HCT116 (cell line): Measurements from ENCODE around the gene PHACTR1. TPM values are rescaled to one million over a fixed set of nuclear protein-coding genes. Genes with fewer than 3 reads are reported as not detected.

Experiments
- ATAC-seq: fragments of 200-7000 bp; cut with Tn5 transposase; 2 replicates; pipeline ENCODE4 v1.9.1; 2020; ENCODE audit warnings: mild to moderate bottlenecking, moderate library complexity
- BruUV-seq: library from RNA; stranded (reverse); fragments of 400-500 nt; replicated peaks from 2 replicates; lab custom pipeline; 2021; lab: Mats Ljungman, UMichigan
- CTCF ChIA-PET: fragments of 300-600 bp; sonication (Branson Sonifier 250); formaldehyde crosslinking; loops from one replicate; lab custom pipeline; 2021; ENCODE audit warnings: antibody characterized with exemption; lab: Charles Lee
- POLR2A ChIA-PET: fragments of 300-600, 350-600 bp; sonication (Branson Sonifier 250); formaldehyde crosslinking; loops from one replicate; lab custom pipeline; 2021; ENCODE audit warnings: antibody characterized with exemption; lab: Charles Lee
- RAD21 ChIA-PET, 2 experiments: fragments of 300-600 bp; sonication (Branson Sonifier 250); formaldehyde crosslinking; loops; one replicate each; lab custom pipeline; 2023; ENCODE audit warnings: low total read pairs in 2 of 2; ENCODE audit not compliant: uncharacterized antibody in 2 of 2, unreplicated experiment in 2 of 2, low non-redundant PET in 1 of 2; lab: Charles Lee
- DNase-seq: peaks from one replicate; pipeline ENCODE4 v3.0.0-alpha.2; 2010; ENCODE audit warnings: low read depth, low spot score
- H2AFZ ChIP-seq: fragments of 200-600 bp; shearing (Covaris generic), sonication (generic); 2 replicates; pipeline ENCODE4 v1.6.1; 2017; ENCODE audit warnings: low read depth, mixed run types, mixed read lengths, antibody characterized with exemption, low read length; ENCODE audit not compliant: poor library complexity, severe bottlenecking
- H3K27ac ChIP-seq: 2 replicates; pipeline ENCODE4 v1.5.1; 2012; ENCODE audit warnings: low read depth, low read length
- H3K27me3 ChIP-seq: fragments of 200-600 bp; sonication (generic); 2 replicates; pipeline ENCODE4 v1.6.1; 2016; ENCODE audit warnings: mixed run types, low read length, mixed read lengths; ENCODE audit not compliant: insufficient read depth
- H3K36me3 ChIP-seq, 2 experiments: fragments of 200-500 bp in 1 of 2; fragments of 200-600 bp in 1 of 2; sonication (Bioruptor generic) in 1 of 2; sonication (generic) in 1 of 2; 2 replicates each; pipeline versions ENCODE4 v1.5.1 to v1.6.1; 2014 to 2016; ENCODE audit warnings: low read length in 2 of 2, inconsistent platforms in 1 of 2, mixed read lengths in 1 of 2, mixed run types in 1 of 2; ENCODE audit not compliant: insufficient read depth in 2 of 2, control insufficient read depth in 1 of 2
- H3K4me1 ChIP-seq, 2 experiments: fragments of 200-600 bp in 1 of 2; sonication (generic) in 1 of 2; 2 replicates each; pipeline versions ENCODE4 v1.5.1 to v1.6.1; 2012 to 2017; ENCODE audit warnings: low read length in 2 of 2, inconsistent platforms in 1 of 2, mild to moderate bottlenecking in 1 of 2, mixed read lengths in 1 of 2, mixed run types in 1 of 2, moderate library complexity in 1 of 2; ENCODE audit not compliant: insufficient read depth in 2 of 2, control insufficient read depth in 1 of 2
- H3K4me2 ChIP-seq: fragments of 200-600 bp; sonication (generic); 2 replicates; pipeline ENCODE4 v1.6.1; 2017; ENCODE audit warnings: mixed run types, low read length, mixed read lengths
- H3K4me3 ChIP-seq, 2 experiments: fragments of 200-600 bp in 1 of 2; sonication (generic) in 1 of 2; replicated peaks in 1 of 2; 2 replicates each; pipeline ENCODE4 v1.5.1; 2011 to 2016; ENCODE audit warnings: low read length in 2 of 2, control low read depth in 1 of 2, low read depth in 1 of 2, mild to moderate bottlenecking in 1 of 2, mixed read lengths in 1 of 2, mixed run types in 1 of 2
- H3K79me2 ChIP-seq: fragments of 200-600 bp; sonication (generic); 2 replicates; pipeline ENCODE4 v1.6.1; 2017; ENCODE audit warnings: mild to moderate bottlenecking, mixed run types, low read length, moderate library complexity, mixed read lengths; ENCODE audit not compliant: insufficient read depth
- H3K9ac ChIP-seq: fragments of 200-600 bp; sonication (generic); 2 replicates; pipeline ENCODE4 v1.6.1; 2016; ENCODE audit warnings: low read length, mixed read lengths
- H3K9me2 ChIP-seq: fragments of 200-600 bp; sonication (generic), shearing (Covaris generic); 2 replicates; pipeline ENCODE4 v1.6.1; 2017; ENCODE audit warnings: mixed run types, mild to moderate bottlenecking, moderate library complexity; ENCODE audit not compliant: insufficient read depth
- H3K9me3 ChIP-seq, 2 experiments: fragments of 200-500 bp in 1 of 2; fragments of 200-600 bp in 1 of 2; sonication (Bioruptor generic) in 1 of 2; sonication (generic) in 1 of 2; 2 replicates each; pipeline ENCODE4 v1.6.1; 2014 to 2017; ENCODE audit warnings: low read length in 2 of 2, mixed read lengths in 2 of 2, inconsistent platforms in 1 of 2, low read depth in 1 of 2, mild to moderate bottlenecking in 1 of 2, mixed run types in 1 of 2, moderate library complexity in 1 of 2; ENCODE audit not compliant: control insufficient read depth in 1 of 2, insufficient read depth in 1 of 2
- H4K20me1 ChIP-seq: fragments of 200-600 bp; sonication (generic), shearing (Covaris generic); 2 replicates; pipeline ENCODE4 v1.6.1; 2017; ENCODE audit warnings: mixed run types, mild to moderate bottlenecking, moderate library complexity; ENCODE audit not compliant: insufficient read depth
- CBX3 ChIP-seq: IDR thresholded peaks from 2 replicates; pipeline ENCODE4 v1.6.1; 2012; ENCODE audit warnings: low read depth
- EGR1 ChIP-seq: IDR thresholded peaks from 2 replicates; pipeline ENCODE4 v1.6.1; 2012; ENCODE audit warnings: low read depth
- EZH2 ChIP-seq: fragments of 200-600 bp; sonication (generic); IDR thresholded peaks from 2 replicates; pipeline ENCODE4 v1.6.1; 2017; ENCODE audit warnings: antibody characterized with exemption, mixed run types
- FOSL1 ChIP-seq: IDR thresholded peaks from 2 replicates; pipeline ENCODE4 v1.6.1; 2012; ENCODE audit warnings: low read depth
- JUND ChIP-seq: IDR thresholded peaks from 2 replicates; pipeline ENCODE4 v1.6.1; 2012
- POLR2AphosphoS5 ChIP-seq: IDR thresholded peaks from 2 replicates; pipeline ENCODE4 v1.6.1; 2011; ENCODE audit warnings: mild to moderate bottlenecking, low read depth, low read length, moderate library complexity
- RAD21 ChIP-seq: IDR thresholded peaks from 2 replicates; pipeline ENCODE4 v1.6.1; 2012; ENCODE audit warnings: low read depth, mild to moderate bottlenecking
- SIN3A ChIP-seq: IDR thresholded peaks from 2 replicates; pipeline ENCODE4 v1.6.1; 2012; ENCODE audit warnings: low read depth
- SRF ChIP-seq: IDR thresholded peaks from 2 replicates; pipeline ENCODE4 v1.6.1; 2012; ENCODE audit warnings: low read depth
- TCF7L2 ChIP-seq: IDR thresholded peaks from 2 replicates; pipeline ENCODE4 v1.7.0; 2011; ENCODE audit warnings: borderline replicate concordance, inconsistent platforms; ENCODE audit not compliant: insufficient read depth, insufficient read length; ENCODE audit errors: extremely low read depth
- YY1 ChIP-seq: IDR thresholded peaks from 2 replicates; pipeline ENCODE4 v1.6.1; 2011; ENCODE audit warnings: low read length, low read depth, moderate library complexity, mild to moderate bottlenecking; ENCODE audit not compliant: insufficient replicate concordance; ENCODE audit errors: extremely low read depth
- ZFX ChIP-seq: fragments of 450-650 bp; IDR thresholded peaks from 2 replicates; pipeline ENCODE4 v1.6.1; 2017
- ZNF274 ChIP-seq: fragments of 200-500 bp; sonication (Bioruptor generic); IDR thresholded peaks from 2 replicates; pipeline ENCODE4 v1.6.1; 2014; ENCODE audit warnings: mild to moderate bottlenecking, low read depth, low read length, inconsistent platforms
- intact Hi-C: fragments of 100-400 bp; cut with micrococcal nuclease; formaldehyde crosslinking; loops from 2 replicates; pipeline ENCODE4 v1.10.0; 2022
- total RNA-seq: library from RNA; stranded (reverse); gene quantifications from one replicate; pipeline ENCODE4 v1.2.1, GENCODE V29; 2021; ENCODE audit not compliant: unreplicated experiment
- TF ChIP-seq, protein P1 (sequence below): IDR thresholded peaks from 2 replicates; pipeline ENCODE4 v1.6.1; 2012
- TF ChIP-seq, protein P2 (sequence below): IDR thresholded peaks from 2 replicates; pipeline ENCODE4 v1.6.1; 2011; ENCODE audit warnings: mild to moderate bottlenecking, low read length, moderate library complexity; ENCODE audit not compliant: insufficient replicate concordance; ENCODE audit errors: extremely low read depth
- TF ChIP-seq, protein P3 (sequence below): IDR thresholded peaks from 2 replicates; pipeline ENCODE4 v1.6.1; 2012

Gene PHACTR1
- total RNA-seq, 1 experiment from 2014 or later: 0.17 TPM

DNA sequence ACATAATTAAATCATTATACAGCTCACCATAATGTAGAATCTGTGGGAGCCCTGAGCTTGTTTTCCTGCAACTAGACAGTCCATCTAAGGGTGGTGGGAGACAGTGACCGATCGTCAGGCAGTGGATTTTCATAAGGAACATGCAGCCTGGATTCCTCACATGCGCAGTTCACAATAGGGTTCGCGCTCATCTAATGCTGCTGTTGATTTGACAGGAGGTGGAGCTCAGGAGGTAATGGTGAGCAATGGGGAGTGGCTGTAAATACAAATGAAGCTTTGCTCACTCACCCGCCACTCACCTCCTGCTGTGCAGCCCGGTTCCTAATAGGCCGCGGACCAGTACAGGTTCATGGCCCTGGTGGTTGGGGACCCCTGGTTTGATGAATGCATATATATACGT, 470.3 kb downstream of the PHACTR1 start:
- H3K27ac ChIP-seq: no peak overlapping the region
- H3K79me2 ChIP-seq: no peaks in the 10 kb centered on the region
- ChIA-PET POLR2A (no interaction called here), RAD21 (no interaction called here), CTCF (no interaction called here)
- no peaks in the 10 kb centered on the region for H3K4me1 ChIP-seq
- H3K36me3 ChIP-seq: no peaks in the 10 kb centered on the region
- no peak overlapping the region for H3K4me3 ChIP-seq
- no TSS peak for BruUV-seq
- no peak overlapping the region for H3K4me2 ChIP-seq
- H3K9ac ChIP-seq: no peak overlapping the region
- no peaks in the 10 kb centered on the region for H3K9me2 ChIP-seq
- intact Hi-C loops: no loop called here
- no peaks in the 10 kb centered on the region for H3K9me3 ChIP-seq
- no peak for TF ChIP-seq YY1
- TF ChIP-seq, protein P1, sequence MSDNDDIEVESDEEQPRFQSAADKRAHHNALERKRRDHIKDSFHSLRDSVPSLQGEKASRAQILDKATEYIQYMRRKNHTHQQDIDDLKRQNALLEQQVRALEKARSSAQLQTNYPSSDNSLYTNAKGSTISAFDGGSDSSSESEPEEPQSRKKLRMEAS: no peak
- TF ChIP-seq, protein P2, sequence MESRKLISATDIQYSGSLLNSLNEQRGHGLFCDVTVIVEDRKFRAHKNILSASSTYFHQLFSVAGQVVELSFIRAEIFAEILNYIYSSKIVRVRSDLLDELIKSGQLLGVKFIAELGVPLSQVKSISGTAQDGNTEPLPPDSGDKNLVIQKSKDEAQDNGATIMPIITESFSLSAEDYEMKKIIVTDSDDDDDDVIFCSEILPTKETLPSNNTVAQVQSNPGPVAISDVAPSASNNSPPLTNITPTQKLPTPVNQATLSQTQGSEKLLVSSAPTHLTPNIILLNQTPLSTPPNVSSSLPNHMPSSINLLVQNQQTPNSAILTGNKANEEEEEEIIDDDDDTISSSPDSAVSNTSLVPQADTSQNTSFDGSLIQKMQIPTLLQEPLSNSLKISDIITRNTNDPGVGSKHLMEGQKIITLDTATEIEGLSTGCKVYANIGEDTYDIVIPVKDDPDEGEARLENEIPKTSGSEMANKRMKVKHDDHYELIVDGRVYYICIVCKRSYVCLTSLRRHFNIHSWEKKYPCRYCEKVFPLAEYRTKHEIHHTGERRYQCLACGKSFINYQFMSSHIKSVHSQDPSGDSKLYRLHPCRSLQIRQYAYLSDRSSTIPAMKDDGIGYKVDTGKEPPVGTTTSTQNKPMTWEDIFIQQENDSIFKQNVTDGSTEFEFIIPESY: no peak
- no peak for ATAC-seq
- no peak overlapping the region for H2AFZ ChIP-seq
- no peak for DNase-seq
- H4K20me1 ChIP-seq: no peaks in the 10 kb centered on the region
- H3K27me3 ChIP-seq: peaks cover 63% of the 10 kb centered on the region

DNA sequence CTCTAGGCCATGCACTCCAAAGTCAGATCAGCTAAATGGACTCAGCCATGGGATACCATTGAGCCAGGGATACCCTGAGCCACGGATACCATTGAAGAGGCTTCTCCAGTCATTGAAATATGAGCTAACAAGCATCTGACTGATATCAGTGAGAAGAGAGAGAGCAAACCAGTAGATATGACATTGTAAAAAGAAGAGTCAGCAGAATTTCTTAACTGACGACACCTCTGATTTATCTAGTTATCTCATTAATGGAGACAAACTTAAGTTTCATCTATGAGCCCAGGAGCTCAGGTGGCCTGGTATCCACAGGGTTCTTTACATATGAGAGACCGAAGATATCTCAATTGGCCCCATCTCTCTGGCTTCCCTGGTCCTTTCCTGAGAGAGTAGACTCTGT, 471.1 kb downstream of the PHACTR1 start:
- no peaks in the 10 kb centered on the region for H3K36me3 ChIP-seq
- H3K27ac ChIP-seq: no peak overlapping the region
- TF ChIP-seq POLR2AphosphoS5 (no peak), SIN3A (no peak), TCF7L2 (no peak), JUND (no peak), EZH2 (no peak), ZFX (no peak), SRF (no peak), CBX3 (no peak), RAD21 (no peak), EGR1 (no peak), FOSL1 (no peak), ZNF274 (no peak), YY1 (no peak)
- TF ChIP-seq, protein P2: no peak
- TF ChIP-seq, protein P1: no peak
- TF ChIP-seq, protein P3, sequence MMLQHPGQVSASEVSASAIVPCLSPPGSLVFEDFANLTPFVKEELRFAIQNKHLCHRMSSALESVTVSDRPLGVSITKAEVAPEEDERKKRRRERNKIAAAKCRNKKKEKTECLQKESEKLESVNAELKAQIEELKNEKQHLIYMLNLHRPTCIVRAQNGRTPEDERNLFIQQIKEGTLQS: no peak
- TF ChIP-seq, all 23 proteins: peak for 0
- ChIA-PET CTCF (no interaction called here), RAD21 (no interaction called here), POLR2A (no interaction called here)
- Histone ChIP-seq H3K4me1 (no peaks in the 10 kb centered on the region), H3K79me2 (no peaks in the 10 kb centered on the region), H2AFZ (no peak overlapping the region), H3K9ac (no peak overlapping the region), H3K27me3 (peaks cover 71% of the 10 kb centered on the region), H3K4me2 (no peak overlapping the region), H4K20me1 (no peaks in the 10 kb centered on the region), H3K9me3 (no peaks in the 10 kb centered on the region), H3K9me2 (no peaks in the 10 kb centered on the region), H3K4me3 (no peak overlapping the region)
- DNase-seq: no peak
- BruUV-seq: no TSS peak
- ATAC-seq: no peak
- intact Hi-C loops: no loop called here
